ENCODE data around the gene TMEM178B.

GRCh38 chr7:141344153-141344935 lies 270.5 kb downstream of the TMEM178B start:
- TF ChIP-seq CTCF (IDR thresholded peaks at IDR 0.05; ENCODE audit: insufficient read depth, low read length), result no peak
- no peak for TF ChIP-seq POLR2AphosphoS5 (IDR thresholded peaks at IDR 0.05; ENCODE audit: low read depth)
